NCI-H2029 (cell line): ENCODE data around the gene CCS.
A peak's percentile ranks its signal among the peaks of the same experiment; 100 is the strongest.
"Not testable (repeated sequence)": the region's sequence is repeated elsewhere in the genome, so short reads cannot be mapped to it uniquely, and the experiment has no call there.

Experiments used
- DNase-seq: peaks from one replicate; lab custom pipeline; 2025; lab: John Stamatoyannopoulos, UW

CCS gene

GRCh38 chr11:66591175-66591574 lies 1.8 kb upstream of the CCS start:
- DNase-seq, result no peak

GRCh38 chr11:66593303-66593635 lies 284 bp downstream of the CCS start:
- no peak for DNase-seq

- no peak for DNase-seq
These were observed 665 bp downstream of the CCS start for GRCh38 chr11:66593650-66594049.

- DNase-seq, result no peak
These were observed 2.4 kb downstream of the CCS start for GRCh38 chr11:66595245-66595904.

GRCh38 chr11:66598993-66599392 lies 6.0 kb downstream of the CCS start:
- no peak for DNase-seq

- no peak for DNase-seq
These were observed 7.2 kb downstream of the CCS start for GRCh38 chr11:66600219-66600618.

GRCh38 chr11:66600631-66601233 lies 7.7 kb downstream of the CCS start:
- DNase-seq, result no peak

- no peak for DNase-seq
These were observed 10.1 kb downstream of the CCS start for GRCh38 chr11:66603072-66603471.

- DNase-seq, result no peak
These were observed 11.2 kb downstream of the CCS start for GRCh38 chr11:66604155-66604554.

GRCh38 chr11:66606608-66607007 lies 13.6 kb downstream of the CCS start:
- not testable (repeated sequence) for DNase-seq

- DNase-seq, result no peak
These were observed 14.3 kb downstream of the CCS start for GRCh38 chr11:66607126-66607834.

- no peak for DNase-seq
These were observed 17.0 kb downstream of the CCS start for GRCh38 chr11:66609721-66610617.

GRCh38 chr11:66612458-66612857 lies 19.5 kb downstream of the CCS start:
- no peak for DNase-seq

GRCh38 chr11:66614073-66614472 lies 21.1 kb downstream of the CCS start:
- DNase-seq, result peak; percentile 24

GRCh38 chr11:66616379-66617154 lies 23.6 kb downstream of the CCS start, which contains the start of gene RBM14:
RBM14 (plus strand) TSS chr11:66616630; CDS start chr11:66616721, 91 bp downstream.
- peak; percentile 99 for DNase-seq

- peak; percentile 72 for DNase-seq
These were observed 24.3 kb downstream of the CCS start for GRCh38 chr11:66617155-66617834.

- no peak for DNase-seq
These were observed 26.1 kb downstream of the CCS start for GRCh38 chr11:66619080-66619554.

GRCh38 chr11:66624450-66624849 lies 31.5 kb downstream of the CCS start:
- no peak for DNase-seq

GRCh38 chr11:66625041-66625751 lies 32.2 kb downstream of the CCS start:
- DNase-seq, result no peak

- no peak for DNase-seq
These were observed 32.8 kb downstream of the CCS start for GRCh38 chr11:66625752-66626149.
